HepG2 (cell line): ENCODE data around the gene FRMD8. TPM values are rescaled to one million over a fixed set of nuclear protein-coding genes. Genes with fewer than 3 reads are reported as not detected.

Experiments used
- ATF2 ChIP-seq: sonication (generic); formaldehyde crosslinking; IDR thresholded peaks from 2 replicates; pipeline ENCODE4 v1.4.0; 2020; ENCODE audit warnings: missing genetic modification reagents
- BRD4 ChIP-seq: sonication (generic); formaldehyde crosslinking; IDR thresholded peaks from 2 replicates; pipeline ENCODE4 v1.4.0; 2020; ENCODE audit warnings: missing genetic modification reagents
- FIP1L1 ChIP-seq: fragments of 200-400 bp; formaldehyde crosslinking; IDR thresholded peaks from 2 replicates; pipeline ENCODE4 v1.6.1; 2018; ENCODE audit warnings: low read depth, mild to moderate bottlenecking, low read length, moderate library complexity, borderline replicate concordance; ENCODE audit not compliant: insufficient read depth
- GFI1 ChIP-seq: sonication (generic); formaldehyde crosslinking; IDR thresholded peaks from 2 replicates; pipeline ENCODE4 v1.5.0; 2020; ENCODE audit warnings: missing genetic modification reagents, mild to moderate bottlenecking, borderline replicate concordance
- GLI4 ChIP-seq: sonication (generic); formaldehyde crosslinking; IDR thresholded peaks from 2 replicates; pipeline ENCODE4 v1.5.1; 2020; ENCODE audit warnings: missing genetic modification reagents, mild to moderate bottlenecking, moderate library complexity, borderline replicate concordance
- GTF3A ChIP-seq: sonication (generic); formaldehyde crosslinking; conservative IDR thresholded peaks from 2 replicates; pipeline ENCODE4 v1.4.0; 2020; ENCODE audit warnings: mild to moderate bottlenecking, missing genetic modification reagents
- HMGXB4 ChIP-seq, 2 experiments: sonication (generic) in 1 of 2; formaldehyde crosslinking in 1 of 2; IDR thresholded peaks; 2 replicates each; pipeline versions ENCODE4 v1.4.0 to v1.6.1; 2018 to 2020; ENCODE audit warnings: missing genetic modification reagents in 2 of 2, borderline replicate concordance in 1 of 2, low read depth in 1 of 2, mild to moderate bottlenecking in 1 of 2, missing biosample characterization in 1 of 2
- KIAA2018 ChIP-seq: sonication (generic); formaldehyde crosslinking; IDR thresholded peaks from 2 replicates; pipeline ENCODE4 v1.5.0; 2020; ENCODE audit warnings: mild to moderate bottlenecking, missing genetic modification reagents, borderline replicate concordance
- TCF7L2 ChIP-seq: IDR thresholded peaks from 2 replicates; pipeline ENCODE4 v1.6.1; 2011; ENCODE audit warnings: mild to moderate bottlenecking, low read depth, low read length, moderate library complexity
- ZBTB25 ChIP-seq: IDR thresholded peaks from 2 replicates; pipeline ENCODE4 v1.6.1; 2018; ENCODE audit warnings: missing genetic modification reagents
- ZBTB7B ChIP-seq: sonication (generic); formaldehyde crosslinking; IDR thresholded peaks from 2 replicates; pipeline ENCODE4 v1.4.0; 2020; ENCODE audit warnings: missing genetic modification reagents
- ZNF101 ChIP-seq: sonication (generic); formaldehyde crosslinking; IDR thresholded peaks from 2 replicates; pipeline ENCODE4 v1.4.0; 2020; ENCODE audit warnings: mild to moderate bottlenecking, low read depth, missing genetic modification reagents, borderline replicate concordance
- ZNF512 ChIP-seq: sonication (generic); formaldehyde crosslinking; IDR thresholded peaks from 2 replicates; pipeline ENCODE4 v1.4.0; 2020; ENCODE audit warnings: mild to moderate bottlenecking, missing genetic modification reagents
- polyA plus RNA-seq, 8 experiments: library from polyadenylated mRNA; depleted of rRNA in 3 of 8; stranded (reverse) in 7 of 8; unstranded in 1 of 8; fragments of >200 nt; fragmentation: Illumina TruSeq in 4 of 8; extraction: Trizol in 4 of 8; gene quantifications; 2 replicates each; pipeline versions ENCODE4 v1.2.1 to v1.2.3, GENCODE V29; 2011 to 2016; ENCODE audit warnings: low read depth in 4 of 8, missing spikeins in 1 of 8, mixed read lengths in 1 of 8; ENCODE audit not compliant: insufficient read depth in 1 of 8
- total RNA-seq, 5 experiments: library from RNA; depleted of rRNA; stranded (reverse); fragments of >200 nt; fragmentation: Illumina TruSeq; extraction: Trizol; gene quantifications; 2 replicates each; pipeline ENCODE4 v1.2.3, GENCODE V29; 2016; ENCODE audit warnings: low read depth in 1 of 5

Gene FRMD8
- total and polyA plus RNA-seq, 2 of the 13 experiments (the other 11 are each of a cell fraction or from before 2014, with no cell fraction given) = 5.8 to 20.6 TPM

- TF ChIP-seq ATF2 (CRISPR knock-in tag) = no peak
- 0 out of 2 replicates have a peak, but pooled peaks have one; percentile 54 for TF ChIP-seq GTF3A (CRISPR knock-in tag)
- TF ChIP-seq BRD4 (CRISPR knock-in tag) = no peak
- TF ChIP-seq GFI1 = no peak
- TF ChIP-seq ZNF101 (CRISPR knock-in tag) = 0 out of 2 replicates have a peak, but pooled peaks have one; percentile 35
- no peak for TF ChIP-seq GLI4
- TF ChIP-seq TCF7L2 = no peak
- no peak for TF ChIP-seq ZNF512 (CRISPR knock-in tag)
- TF ChIP-seq KIAA2018 (CRISPR knock-in tag) = no peak
- TF ChIP-seq HMGXB4 (CRISPR knock-in tag; IDR thresholded peaks at IDR 0.05; ENCODE audit: borderline replicate concordance in 1 of 2, low read depth in 1 of 2) = 0 out of 4 replicates have a peak, but pooled peaks of 1 of the 2 experiments have one; percentile 19
- no peak for TF ChIP-seq ZBTB25 (CRISPR knock-in tag)
- TF ChIP-seq FIP1L1 = no peak
- no peak for TF ChIP-seq ZBTB7B (CRISPR knock-in tag)
Measured at GRCh38 chr11:65355013-65355775, 31.2 kb upstream of the FRMD8 start (continued).
